ENCODE measurements around the gene SYT7. TPM values are rescaled to one million over a fixed set of nuclear protein-coding genes. Genes with fewer than 3 reads are reported as not detected.

SYT7 gene
- total and polyA plus RNA-seq, 2 of the 8 experiments (the other 6 are each of a cell fraction or from before 2014, with no cell fraction given) = 9.6 to 10.5 TPM

GRCh38 chr11:61601512-61601911, 20.6 kb upstream of the SYT7 start:
- H3K27ac ChIP-seq (ENCODE audit: low read depth, low read length) = no peak overlapping the region
- H3K79me2 ChIP-seq (ENCODE audit: control insufficient read depth in 1 of 2, insufficient read depth in 2 of 2, low read length in 2 of 2) = no peaks in the 10 kb centered on the region
- no peak overlapping the region; the same call in 1 of the 2 replicates for H2AK5ac ChIP-seq (ENCODE audit: low read depth, low read length)
- H2AFZ ChIP-seq (ENCODE audit: low read length) = no peak overlapping the region
- no peaks in the 10 kb centered on the region for H3K79me1 ChIP-seq (ENCODE audit: low read depth, low read length)
- no peak overlapping the region for H3K18ac ChIP-seq (ENCODE audit: extremely low read depth, low read length)
- H3K27me3 ChIP-seq (replicated peaks in 1 of 4; ENCODE audit: control insufficient read depth in 3 of 4, extremely low read depth in 1 of 4, insufficient read depth in 3 of 4, low read length in 3 of 4) = no peaks in the 10 kb centered on the region; a peak in 2 of 7 replicates
- FAIRE-seq (no peak), DNase-seq (ENCODE audit: low read depth in 1 of 2, low spot score in 2 of 2) (no peak)
- H3K23ac ChIP-seq (ENCODE audit: insufficient read length) = no peak overlapping the region
- peak overlapping the region; percentile 29; the same call in 1 of the 2 replicates for H4K8ac ChIP-seq (ENCODE audit: extremely low read depth, insufficient read depth, low read length)
- H3K36me3 ChIP-seq (ENCODE audit: control insufficient read depth in 2 of 4, insufficient read depth in 4 of 4, low read length in 3 of 4) = no peaks in the 10 kb centered on the region
- H3K4me3 ChIP-seq (ENCODE audit: extremely low read depth in 1 of 4, insufficient read depth in 2 of 4, low read depth in 3 of 4, low read length in 4 of 4) = no peak overlapping the region
- ChIA-PET POLR2A (ENCODE audit: partially characterized antibody) (interaction anchor here (1.3 to 4.1 kb wide), 2 partner anchors 13 to 17 kb away, joined by 5 to 34 read pairs; no protein-coding TSS in a partner anchor), CTCF (ENCODE audit: partially characterized antibody) (interaction anchor here (1.0 to 5.6 kb wide), 5 partner anchors 13 to 119 kb away, joined by 3 to 52 read pairs (median 7); no protein-coding TSS in a partner anchor)
- no peak for TF ChIP-seq KDM5A (IDR thresholded peaks at IDR 0.05; ENCODE audit: low read length)
- TF ChIP-seq JUND (IDR thresholded peaks at IDR 0.05; ENCODE audit: low read length) = no peak
- TF ChIP-seq GABPA (IDR thresholded peaks at IDR 0.05; ENCODE audit: borderline replicate concordance, insufficient read depth, low read length) = no peak
- TF ChIP-seq BCL11A (IDR thresholded peaks at IDR 0.05; ENCODE audit: low read depth in 2 of 2, low read length in 2 of 2) = no peak
- TF ChIP-seq SUZ12 (IDR thresholded peaks at IDR 0.05; ENCODE audit: low read length) = no peak
- no peak for TF ChIP-seq GTF2F1 (IDR thresholded peaks at IDR 0.05; ENCODE audit: borderline replicate concordance, low read depth, low read length)
- no peak for TF ChIP-seq RXRA (IDR thresholded peaks at IDR 0.05; ENCODE audit: insufficient read depth, low read depth, low read length)
- no peak for TF ChIP-seq SIRT6 (IDR thresholded peaks at IDR 0.05; ENCODE audit: low read length)
- WGBS, 2 experiments (ENCODE audit: extremely low coverage in 1 of 2, insufficient coverage in 1 of 2, insufficient read length in 1 of 2, insufficient replicate concordance in 2 of 2, low coverage in 1 of 2, low lambda C conversion rate in 2 of 2, missing lambda C conversion rate in 1 of 2) = 91% methylated on average over 4 of the region's 4 CpGs; no CpG with 5 or more reads in 1 of the 2 experiments
- no peaks in the 10 kb centered on the region for H4K20me1 ChIP-seq (replicated peaks in 1 of 2; ENCODE audit: control insufficient read depth in 1 of 2, insufficient read depth in 2 of 2, low read length in 2 of 2)
- no peaks in the 10 kb centered on the region for H3K23me2 ChIP-seq (ENCODE audit: low read depth, low read length)
- H4K91ac ChIP-seq (replicated peaks; ENCODE audit: insufficient read length, low read length) = no peak overlapping the region
- no peak overlapping the region for H2BK120ac ChIP-seq (replicated peaks; ENCODE audit: low read depth, low read length)
- H3K4me1 ChIP-seq (replicated peaks in 1 of 4; ENCODE audit: control insufficient read depth in 3 of 4, insufficient read depth in 4 of 4, low read length in 3 of 4) = peaks cover 5 to 22% (median 18%) of the 10 kb centered on the region in 4 experiments
- H2BK20ac ChIP-seq (ENCODE audit: low read length) = no peak overlapping the region
- no peak overlapping the region for H3K9ac ChIP-seq (replicated peaks in 1 of 4; ENCODE audit: extremely low read depth in 1 of 4, low read depth in 3 of 4, low read length in 3 of 4)
- no peak overlapping the region for H3K4ac ChIP-seq (replicated peaks; ENCODE audit: insufficient read length, low read depth, low read length)
- no peaks in the 10 kb centered on the region for H3K9me3 ChIP-seq (ENCODE audit: insufficient read depth in 2 of 2, low read depth in 1 of 2, low read length in 1 of 2)
- H3K56ac ChIP-seq (replicated peaks; ENCODE audit: insufficient read length, low read depth, low read length) = no peak overlapping the region
- H4K5ac ChIP-seq (ENCODE audit: insufficient read length, low read depth, low read length) = no peak overlapping the region
- no peak overlapping the region for H3K14ac ChIP-seq (ENCODE audit: insufficient read length)
- peak overlapping the region; percentile 96; the same call in 1 of the 2 replicates for H2BK12ac ChIP-seq (ENCODE audit: low read depth, low read length)
- H2BK5ac ChIP-seq (ENCODE audit: low read depth, low read length) = 0 out of 2 replicates have a peak overlapping the region, but pooled peaks have one; percentile 18
- H2BK15ac ChIP-seq (ENCODE audit: low read length) = peak overlapping the region; percentile 98; the same call in 1 of the 2 replicates
- H3K4me2 ChIP-seq (ENCODE audit: insufficient read depth in 1 of 2, low read depth in 2 of 2, low read length in 2 of 2) = no peak overlapping the region

Measured in H1 (cell line).